Liver (tissue), 9 donors: Measurements from ENCODE around the gene MTPN. TPM values are rescaled to one million over a fixed set of nuclear protein-coding genes. Genes with fewer than 3 reads are reported as not detected.

Experiments
- DNase-seq: peaks from one replicate; pipeline ENCODE4 v3.0.0-alpha.2; 2017; ENCODE audit warnings: low spot score
- H3K27ac ChIP-seq, 2 donors: one replicate each; pipeline ENCODE4 v1.7.0; 2013; ENCODE audit warnings: inconsistent platforms in 2 of 2, low read length in 2 of 2, control low read depth in 1 of 2, low read depth in 1 of 2, mild to moderate bottlenecking in 1 of 2
- H3K27me3 ChIP-seq, 4 donors: one replicate each; pipeline versions ENCODE4 v1.6.1 to v1.7.0; 2013; ENCODE audit warnings: low read length in 3 of 4, inconsistent platforms in 1 of 4, mild to moderate bottlenecking in 1 of 4, moderate library complexity in 1 of 4; ENCODE audit not compliant: control insufficient read depth in 4 of 4, insufficient read depth in 4 of 4
- H3K36me3 ChIP-seq, 4 donors: one replicate each; pipeline versions ENCODE4 v1.6.1 to v1.7.0; 2013; ENCODE audit warnings: low read length in 3 of 4, mild to moderate bottlenecking in 3 of 4, low read depth in 1 of 4, moderate library complexity in 1 of 4; ENCODE audit not compliant: control insufficient read depth in 4 of 4, insufficient read depth in 3 of 4
- H3K4me1 ChIP-seq, 4 donors: one replicate each; pipeline versions ENCODE4 v1.6.1 to v1.7.0; 2013; ENCODE audit warnings: low read length in 3 of 4, mild to moderate bottlenecking in 3 of 4, moderate library complexity in 1 of 4; ENCODE audit not compliant: control insufficient read depth in 4 of 4, insufficient read depth in 4 of 4
- H3K4me3 ChIP-seq, 3 donors: one replicate each; pipeline versions ENCODE4 v1.6.1 to v1.7.0; 2013; ENCODE audit warnings: low read length in 3 of 3, control low read depth in 1 of 3, low read depth in 1 of 3, mild to moderate bottlenecking in 1 of 3
- H3K9ac ChIP-seq, 2 donors: one replicate each; pipeline ENCODE4 v1.7.0; 2013; ENCODE audit warnings: low read length in 2 of 2, mild to moderate bottlenecking in 2 of 2, moderate library complexity in 2 of 2, control low read depth in 1 of 2, low read depth in 1 of 2
- H3K9me3 ChIP-seq, 4 donors: one replicate each; pipeline versions ENCODE4 v1.6.1 to v1.7.0; 2013; ENCODE audit warnings: low read length in 3 of 4; ENCODE audit not compliant: control insufficient read depth in 4 of 4
- CTCF ChIP-seq: fragments of 150-350 bp; IDR thresholded peaks from 2 replicates; pipeline ENCODE4 v1.5.1; 2017; ENCODE audit warnings: improper control_type of control experiment, low read depth, low read length; ENCODE audit not compliant: missing input control
- EGR1 ChIP-seq, 2 donors: IDR thresholded peaks; 2 replicates each; pipeline ENCODE4 v1.6.1; 2016 to 2018; ENCODE audit warnings: antibody characterized with exemption in 2 of 2, low read depth in 2 of 2
- FOXA1 ChIP-seq: IDR thresholded peaks from 2 replicates; pipeline ENCODE4 v1.6.1; 2016; ENCODE audit warnings: antibody characterized with exemption
- FOXA2 ChIP-seq: IDR thresholded peaks from 2 replicates; pipeline ENCODE4 v1.6.1; 2016; ENCODE audit warnings: antibody characterized with exemption
- GABPA ChIP-seq, 2 donors: IDR thresholded peaks in 1 of 2; conservative IDR thresholded peaks in 1 of 2; 2 replicates each; pipeline ENCODE4 v1.6.1; 2016; ENCODE audit warnings: antibody characterized with exemption in 2 of 2, mild to moderate bottlenecking in 1 of 2, moderate library complexity in 1 of 2
- HNF4A ChIP-seq, 2 donors: conservative IDR thresholded peaks; 2 replicates each; pipeline ENCODE4 v1.6.1; 2016; ENCODE audit warnings: antibody characterized with exemption in 2 of 2, mild to moderate bottlenecking in 2 of 2
- HNF4G ChIP-seq: IDR thresholded peaks from 2 replicates; pipeline ENCODE4 v1.6.1; 2016; ENCODE audit warnings: antibody characterized with exemption
- JUND ChIP-seq, 2 donors: IDR thresholded peaks; 2 replicates each; pipeline ENCODE4 v1.6.1; 2016; ENCODE audit warnings: antibody characterized with exemption in 2 of 2
- MAX ChIP-seq: IDR thresholded peaks from 2 replicates; pipeline ENCODE4 v1.6.1; 2016; ENCODE audit warnings: antibody characterized with exemption
- NR2F2 ChIP-seq: IDR thresholded peaks from 2 replicates; pipeline ENCODE4 v1.6.1; 2016; ENCODE audit warnings: antibody characterized with exemption
- RAD21 ChIP-seq, 2 donors: IDR thresholded peaks; 2 replicates each; pipeline ENCODE4 v1.6.1; 2016; ENCODE audit warnings: antibody characterized with exemption in 2 of 2, mild to moderate bottlenecking in 2 of 2
- RXRA ChIP-seq, 2 donors: IDR thresholded peaks; 2 replicates each; pipeline ENCODE4 v1.6.1; 2017 to 2018; ENCODE audit warnings: antibody characterized with exemption in 2 of 2, mild to moderate bottlenecking in 1 of 2
- SP1 ChIP-seq: IDR thresholded peaks from 2 replicates; pipeline ENCODE4 v1.6.1; 2018; ENCODE audit warnings: antibody characterized with exemption, mild to moderate bottlenecking
- YY1 ChIP-seq: IDR thresholded peaks from 2 replicates; pipeline ENCODE4 v1.6.1; 2016; ENCODE audit warnings: antibody characterized with exemption, mild to moderate bottlenecking
- WGBS: extraction: QIAGEN DNeasy Blood & Tissue Kit; methylation state at CpG from one replicate; pipeline ENCODE4 v1.1.7; 2013; 5-methylcytosine and 5-hydroxymethylcytosine counted together
- polyA plus RNA-seq, 2 donors: library from polyadenylated mRNA; stranded (reverse) in 1 of 2; unstranded in 1 of 2; fragments of 200-250 nt in 1 of 2; fragments of >200 nt in 1 of 2; fragmentation: Nextera tagmentation in 1 of 2; extraction: Ambion mirVana in 1 of 2; gene quantifications; one replicate each; pipeline versions ENCODE4 v1.2.1 to v1.2.3, GENCODE V29; 2013 to 2015
- total RNA-seq, 2 donors: library from RNA; depleted of rRNA; stranded (reverse); fragments of >200 nt; gene quantifications; one replicate each; pipeline ENCODE4 v1.2.3, GENCODE V29; 2014
- TF ChIP-seq, protein P1 (sequence below): IDR thresholded peaks from 2 replicates; pipeline ENCODE4 v1.6.1; 2016; ENCODE audit warnings: antibody characterized with exemption, mild to moderate bottlenecking
- TF ChIP-seq, protein P2 (sequence below): IDR thresholded peaks from 2 replicates; pipeline ENCODE4 v1.6.1; 2016; ENCODE audit warnings: antibody characterized with exemption
- TF ChIP-seq, protein P3 (sequence below): IDR thresholded peaks from 2 replicates; pipeline ENCODE4 v1.6.1; 2016; ENCODE audit warnings: antibody characterized with exemption
- donor health status: healthy.
- donor health status: healthy.
- donor health status: healthy.
- donor health status: healthy.
- donor health status: healthy.

The MTPN gene
- total and polyA plus RNA-seq, 4 donors = 24.8 to 88.3 (median 32.8) TPM

DNA sequence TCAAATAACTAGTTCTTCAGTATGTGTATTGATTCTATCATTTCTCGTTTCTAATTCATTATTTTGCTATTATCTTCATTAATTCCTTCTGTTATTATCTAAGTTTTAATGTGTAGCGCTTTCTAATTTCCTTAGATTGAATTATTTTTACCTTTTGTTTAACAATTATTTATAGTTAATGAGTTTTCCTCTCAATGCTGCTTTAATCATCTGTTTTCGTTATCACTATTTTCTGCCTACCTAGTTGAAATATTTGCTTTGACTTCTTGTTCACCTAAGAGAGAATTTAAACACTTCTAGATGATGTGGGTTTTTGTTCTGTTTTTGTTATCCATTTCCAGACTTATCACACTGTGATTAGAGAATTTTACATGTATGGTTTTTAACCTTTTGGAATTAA lies 37.5 kb upstream of the MTPN start:
- Histone ChIP-seq H3K36me3 (no peaks in the 10 kb centered on the region), H3K27me3 (peaks cover 0 to 5% (median 1%) of the 10 kb centered on the region in 4 donors), H3K27ac (no peak overlapping the region), H3K9me3 (no peaks in the 10 kb centered on the region), H3K4me3 (no peak overlapping the region), H3K4me1 (no peaks in the 10 kb centered on the region), H3K9ac (no peak overlapping the region)
- TF ChIP-seq YY1 (no peak), FOXA2 (no peak), MAX (no peak), FOXA1 (no peak), RXRA (IDR thresholded peaks at IDR 0.05) (no peak), HNF4G (no peak), RAD21 (IDR thresholded peaks at IDR 0.05) (no peak), HNF4A (conservative IDR thresholded peaks at IDR 0.05) (no peak)
- no peak for DNase-seq
- 69% methylated on average over 3 of the region's 3 CpGs for WGBS

- H3K9me3 ChIP-seq = no peaks in the 10 kb centered on the region
- WGBS = 87% methylated on average over 8 of the region's 8 CpGs
Measured at GRCh38 chr7:136012238-136012637, 35.1 kb upstream of the MTPN start.

More at GRCh38 chr7:136012238-136012637, 35.1 kb upstream of the MTPN start:
- no peak overlapping the region for H3K27ac ChIP-seq
- peaks cover 0 to 7% (median 1%) of the 10 kb centered on the region in 4 donors for H3K27me3 ChIP-seq
- H3K4me1 ChIP-seq = no peaks in the 10 kb centered on the region
- DNase-seq = no peak
- TF ChIP-seq GABPA (IDR thresholded peaks at IDR 0.05 in 1 of 2, conservative IDR thresholded peaks at IDR 0.05 in 1 of 2) (no peak), CTCF (no peak), JUND (IDR thresholded peaks at IDR 0.05) (no peak), YY1 (no peak), EGR1 (IDR thresholded peaks at IDR 0.05; ENCODE audit: low read depth in 2 of 2) (no peak), SP1 (no peak), NR2F2 (no peak), HNF4A (conservative IDR thresholded peaks at IDR 0.05) (no peak), FOXA2 (no peak), RXRA (IDR thresholded peaks at IDR 0.05) (no peak), RAD21 (IDR thresholded peaks at IDR 0.05) (no peak)
- TF ChIP-seq, protein P1, sequence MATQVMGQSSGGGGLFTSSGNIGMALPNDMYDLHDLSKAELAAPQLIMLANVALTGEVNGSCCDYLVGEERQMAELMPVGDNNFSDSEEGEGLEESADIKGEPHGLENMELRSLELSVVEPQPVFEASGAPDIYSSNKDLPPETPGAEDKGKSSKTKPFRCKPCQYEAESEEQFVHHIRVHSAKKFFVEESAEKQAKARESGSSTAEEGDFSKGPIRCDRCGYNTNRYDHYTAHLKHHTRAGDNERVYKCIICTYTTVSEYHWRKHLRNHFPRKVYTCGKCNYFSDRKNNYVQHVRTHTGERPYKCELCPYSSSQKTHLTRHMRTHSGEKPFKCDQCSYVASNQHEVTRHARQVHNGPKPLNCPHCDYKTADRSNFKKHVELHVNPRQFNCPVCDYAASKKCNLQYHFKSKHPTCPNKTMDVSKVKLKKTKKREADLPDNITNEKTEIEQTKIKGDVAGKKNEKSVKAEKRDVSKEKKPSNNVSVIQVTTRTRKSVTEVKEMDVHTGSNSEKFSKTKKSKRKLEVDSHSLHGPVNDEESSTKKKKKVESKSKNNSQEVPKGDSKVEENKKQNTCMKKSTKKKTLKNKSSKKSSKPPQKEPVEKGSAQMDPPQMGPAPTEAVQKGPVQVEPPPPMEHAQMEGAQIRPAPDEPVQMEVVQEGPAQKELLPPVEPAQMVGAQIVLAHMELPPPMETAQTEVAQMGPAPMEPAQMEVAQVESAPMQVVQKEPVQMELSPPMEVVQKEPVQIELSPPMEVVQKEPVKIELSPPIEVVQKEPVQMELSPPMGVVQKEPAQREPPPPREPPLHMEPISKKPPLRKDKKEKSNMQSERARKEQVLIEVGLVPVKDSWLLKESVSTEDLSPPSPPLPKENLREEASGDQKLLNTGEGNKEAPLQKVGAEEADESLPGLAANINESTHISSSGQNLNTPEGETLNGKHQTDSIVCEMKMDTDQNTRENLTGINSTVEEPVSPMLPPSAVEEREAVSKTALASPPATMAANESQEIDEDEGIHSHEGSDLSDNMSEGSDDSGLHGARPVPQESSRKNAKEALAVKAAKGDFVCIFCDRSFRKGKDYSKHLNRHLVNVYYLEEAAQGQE = no peak
- TF ChIP-seq, protein P2, sequence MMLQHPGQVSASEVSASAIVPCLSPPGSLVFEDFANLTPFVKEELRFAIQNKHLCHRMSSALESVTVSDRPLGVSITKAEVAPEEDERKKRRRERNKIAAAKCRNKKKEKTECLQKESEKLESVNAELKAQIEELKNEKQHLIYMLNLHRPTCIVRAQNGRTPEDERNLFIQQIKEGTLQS = no peak
- TF ChIP-seq, protein P3, sequence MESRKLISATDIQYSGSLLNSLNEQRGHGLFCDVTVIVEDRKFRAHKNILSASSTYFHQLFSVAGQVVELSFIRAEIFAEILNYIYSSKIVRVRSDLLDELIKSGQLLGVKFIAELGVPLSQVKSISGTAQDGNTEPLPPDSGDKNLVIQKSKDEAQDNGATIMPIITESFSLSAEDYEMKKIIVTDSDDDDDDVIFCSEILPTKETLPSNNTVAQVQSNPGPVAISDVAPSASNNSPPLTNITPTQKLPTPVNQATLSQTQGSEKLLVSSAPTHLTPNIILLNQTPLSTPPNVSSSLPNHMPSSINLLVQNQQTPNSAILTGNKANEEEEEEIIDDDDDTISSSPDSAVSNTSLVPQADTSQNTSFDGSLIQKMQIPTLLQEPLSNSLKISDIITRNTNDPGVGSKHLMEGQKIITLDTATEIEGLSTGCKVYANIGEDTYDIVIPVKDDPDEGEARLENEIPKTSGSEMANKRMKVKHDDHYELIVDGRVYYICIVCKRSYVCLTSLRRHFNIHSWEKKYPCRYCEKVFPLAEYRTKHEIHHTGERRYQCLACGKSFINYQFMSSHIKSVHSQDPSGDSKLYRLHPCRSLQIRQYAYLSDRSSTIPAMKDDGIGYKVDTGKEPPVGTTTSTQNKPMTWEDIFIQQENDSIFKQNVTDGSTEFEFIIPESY = no peak
- no peaks in the 10 kb centered on the region for H3K36me3 ChIP-seq
- no peak overlapping the region for H3K9ac ChIP-seq
- no peak overlapping the region for H3K4me3 ChIP-seq
